GM18507 (cell line): ENCODE measurements around the gene AK9.
"Not testable (repeated sequence)": the region's sequence is repeated elsewhere in the genome, so short reads cannot be mapped to it uniquely, and the experiment has no call there.

Experiments
- DNase-seq: peaks from one replicate; pipeline ENCODE4 v3.0.0; 2011; ENCODE audit warnings: low read depth; ENCODE audit not compliant: insufficient read length; ENCODE audit errors: extremely low spot score
- FAIRE-seq: peaks from 2 replicates; lab custom pipeline; 2011; peaks lifted over from hg19 to GRCh38; lab: Jason Lieb, UNC

Gene AK9

GRCh38 chr6:109632405-109632804 is 58.6 kb downstream of the AK9 start:
- DNase-seq (no peak), FAIRE-seq (no peak)

- FAIRE-seq, result no peak
- no peak for DNase-seq
Measured at GRCh38 chr6:109631403-109631802, 59.6 kb downstream of the AK9 start.

GRCh38 chr6:109628158-109629000 is 62.6 kb downstream of the AK9 start:
- no peak for FAIRE-seq
- no peak for DNase-seq

- FAIRE-seq (no peak), DNase-seq (no peak)
Measured at GRCh38 chr6:109626311-109626710, 64.7 kb downstream of the AK9 start.

- DNase-seq (no peak), FAIRE-seq (no peak)
Measured at GRCh38 chr6:109625199-109625598, 65.8 kb downstream of the AK9 start.

GRCh38 chr6:109623288-109623687 is 67.7 kb downstream of the AK9 start:
- no peak for DNase-seq
- no peak for FAIRE-seq

- DNase-seq (no peak), FAIRE-seq (no peak)
Measured at GRCh38 chr6:109612268-109612667, 78.7 kb downstream of the AK9 start.

GRCh38 chr6:109611502-109611901 is 79.5 kb downstream of the AK9 start:
- FAIRE-seq (no peak), DNase-seq (no peak)

- no peak for DNase-seq
- FAIRE-seq, result no peak
Measured at GRCh38 chr6:109610590-109610989, 80.4 kb downstream of the AK9 start.

- no peak for DNase-seq
- FAIRE-seq, result no peak
Measured at GRCh38 chr6:109609737-109610136, 81.3 kb downstream of the AK9 start.

- no peak for FAIRE-seq
- DNase-seq, result no peak
Measured at GRCh38 chr6:109606359-109606758, 84.6 kb downstream of the AK9 start.

GRCh38 chr6:109595998-109596397 is 95.0 kb downstream of the AK9 start:
- FAIRE-seq, result no peak
- DNase-seq, result no peak

GRCh38 chr6:109580519-109580918 is 110.5 kb downstream of the AK9 start:
- DNase-seq (no peak), FAIRE-seq (no peak)

- DNase-seq (no peak), FAIRE-seq (peak; percentile 56)
Measured at GRCh38 chr6:109579361-109579760, 111.6 kb downstream of the AK9 start.

- not testable (repeated sequence) for DNase-seq, FAIRE-seq
Measured at GRCh38 chr6:109569901-109570300, 121.1 kb downstream of the AK9 start.

- DNase-seq, result no peak
- FAIRE-seq, result no peak
Measured at GRCh38 chr6:109561844-109562243, 129.2 kb downstream of the AK9 start.

GRCh38 chr6:109531446-109531845 is 159.6 kb downstream of the AK9 start:
- DNase-seq (no peak), FAIRE-seq (no peak)

- FAIRE-seq (no peak), DNase-seq (no peak)
Measured at GRCh38 chr6:109527989-109528388, 163.0 kb downstream of the AK9 start.

GRCh38 chr6:109526905-109527628 is 163.9 kb downstream of the AK9 start:
- peak; percentile 8 for DNase-seq
- peak; percentile 92 for FAIRE-seq

- no peak for DNase-seq
- no peak for FAIRE-seq
Measured at GRCh38 chr6:109524129-109524528, 166.9 kb downstream of the AK9 start.

- DNase-seq (no peak), FAIRE-seq (no peak)
Measured at GRCh38 chr6:109523478-109523877, 167.5 kb downstream of the AK9 start.
